ENCODE results near the gene CLOCK. TPM values are rescaled to one million over a fixed set of nuclear protein-coding genes. Genes with fewer than 3 reads are reported as not detected.

The CLOCK gene
- total RNA-seq, 1 experiment from 2014 or later: 9.5 TPM

DNA sequence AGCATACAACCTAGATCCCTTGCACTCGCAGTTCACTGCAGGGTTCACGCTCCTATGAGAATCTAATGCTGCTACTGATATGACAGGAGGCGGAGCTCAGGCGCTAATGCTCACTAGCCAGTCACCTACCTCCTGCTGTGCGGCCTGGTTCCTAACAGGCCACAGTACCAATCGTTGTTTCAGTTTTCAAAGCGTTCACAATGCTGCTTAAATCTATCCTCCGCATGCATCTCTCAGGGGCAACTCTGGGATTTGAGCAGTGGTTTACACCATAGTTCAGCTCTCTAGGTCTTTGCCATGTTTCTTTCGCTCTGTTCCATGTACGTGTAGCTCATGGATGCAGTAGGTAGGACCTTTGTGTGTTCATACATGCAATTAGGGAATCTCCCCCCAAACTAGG is 47.2 kb downstream of the CLOCK start:
- BruUV-seq (replicated peaks): no TSS peak

DNA sequence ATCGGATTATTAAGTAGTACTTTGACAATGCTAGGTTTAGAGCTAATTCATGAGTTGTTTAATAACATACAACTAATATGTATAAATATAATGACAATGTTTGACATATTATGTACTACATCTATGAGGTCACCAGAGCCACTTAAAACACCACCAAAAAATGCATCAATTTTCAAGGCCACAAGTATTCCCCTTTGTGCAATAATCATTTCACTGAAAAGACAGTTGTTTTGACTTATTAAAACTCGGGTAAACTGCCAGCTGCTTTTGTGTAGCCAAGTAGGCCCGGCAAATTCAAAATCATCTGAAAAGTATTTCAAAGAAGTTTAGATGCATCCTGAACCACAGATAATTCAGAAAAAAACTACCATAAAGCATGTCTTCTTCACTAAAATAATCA is 48.7 kb downstream of the CLOCK start:
- H3K4me3 Mint-ChIP-seq (ENCODE audit: unreplicated experiment): no peak overlapping the region
- H3K36me3 ChIP-seq (ENCODE audit: control insufficient read depth, insufficient read depth, low read length): no peaks in the 10 kb centered on the region
- no peaks in the 10 kb centered on the region for H3K36me3 Mint-ChIP-seq (ENCODE audit: insufficient read depth, unreplicated experiment)
- ChIA-PET CTCF (no interaction called here), POLR2A (no interaction called here)
- H3K27ac Mint-ChIP-seq (ENCODE audit: unreplicated experiment): no peak overlapping the region
- no peaks in the 10 kb centered on the region for H3K9me3 ChIP-seq
- DNase-seq: no peak
- no peaks in the 10 kb centered on the region for H3K27me3 ChIP-seq (replicated peaks; ENCODE audit: control insufficient read depth, insufficient read depth, low read length)
- no peak overlapping the region for H3K4me3 ChIP-seq (ENCODE audit: low read depth, low read length)
- no peak for TF ChIP-seq CTCF (IDR thresholded peaks at IDR 0.05; ENCODE audit: insufficient read depth in 1 of 2, low read depth in 1 of 2, low read length in 1 of 2, severe bottlenecking in 1 of 2, unreplicated experiment in 1 of 2)
- BruUV-seq (replicated peaks): no TSS peak
- no peaks in the 10 kb centered on the region; the same call in 1 of the 2 replicates for H3K4me1 ChIP-seq
- no peaks in the 10 kb centered on the region for H3K4me1 Mint-ChIP-seq (ENCODE audit: low read depth, unreplicated experiment)
- H3K9me3 Mint-ChIP-seq (ENCODE audit: unreplicated experiment): no peaks in the 10 kb centered on the region
- intact Hi-C loops (cut with micrococcal nuclease; ENCODE audit: unreplicated experiment): no loop called here
- H3K27me3 Mint-ChIP-seq (ENCODE audit: insufficient read depth, unreplicated experiment): no peaks in the 10 kb centered on the region

More for the DNA sequence above, 47.2 kb downstream of the CLOCK start:
- no peak for DNase-seq
- no peaks in the 10 kb centered on the region for H3K9me3 ChIP-seq
- POLR2A ChIA-PET: no interaction called here
- TF ChIP-seq CTCF (IDR thresholded peaks at IDR 0.05; ENCODE audit: insufficient read depth in 1 of 2, low read depth in 1 of 2, low read length in 1 of 2, severe bottlenecking in 1 of 2, unreplicated experiment in 1 of 2): no peak
- intact Hi-C loops (cut with micrococcal nuclease; ENCODE audit: unreplicated experiment): no loop called here
- H3K36me3 ChIP-seq (ENCODE audit: control insufficient read depth, insufficient read depth, low read length): no peaks in the 10 kb centered on the region
- Mint-ChIP-seq H3K4me1 (ENCODE audit: low read depth, unreplicated experiment) (no peaks in the 10 kb centered on the region), H3K27ac (ENCODE audit: unreplicated experiment) (no peak overlapping the region), H3K4me3 (ENCODE audit: unreplicated experiment) (no peak overlapping the region), H3K9me3 (ENCODE audit: unreplicated experiment) (no peaks in the 10 kb centered on the region), H3K27me3 (ENCODE audit: insufficient read depth, unreplicated experiment) (no peaks in the 10 kb centered on the region), H3K36me3 (ENCODE audit: insufficient read depth, unreplicated experiment) (no peaks in the 10 kb centered on the region)
- H3K4me3 ChIP-seq (ENCODE audit: low read depth, low read length): no peak overlapping the region
- CTCF ChIA-PET: no interaction called here
- no peaks in the 10 kb centered on the region; the same call in 1 of the 2 replicates for H3K4me1 ChIP-seq
- H3K27me3 ChIP-seq (replicated peaks; ENCODE audit: control insufficient read depth, insufficient read depth, low read length): no peaks in the 10 kb centered on the region

GRCh38 chr4:55491486-55491885 is 55.2 kb downstream of the CLOCK start:
- no peaks in the 10 kb centered on the region for H3K27me3 ChIP-seq (replicated peaks; ENCODE audit: control insufficient read depth, insufficient read depth, low read length)
- POLR2A ChIA-PET: no interaction called here
- H3K36me3 Mint-ChIP-seq (ENCODE audit: insufficient read depth, unreplicated experiment): no peaks in the 10 kb centered on the region
- BruUV-seq (replicated peaks): no TSS peak
- H3K4me3 ChIP-seq (ENCODE audit: low read depth, low read length): no peak overlapping the region
- no peaks in the 10 kb centered on the region for H3K4me1 Mint-ChIP-seq (ENCODE audit: low read depth, unreplicated experiment)
- no peak overlapping the region for H3K4me3 Mint-ChIP-seq (ENCODE audit: unreplicated experiment)
- intact Hi-C loops (cut with micrococcal nuclease; ENCODE audit: unreplicated experiment): no loop called here
- no peaks in the 10 kb centered on the region for H3K36me3 ChIP-seq (ENCODE audit: control insufficient read depth, insufficient read depth, low read length)
- TF ChIP-seq CTCF (IDR thresholded peaks at IDR 0.05; ENCODE audit: insufficient read depth in 1 of 2, low read depth in 1 of 2, low read length in 1 of 2, severe bottlenecking in 1 of 2, unreplicated experiment in 1 of 2): no peak
- no peaks in the 10 kb centered on the region for H3K9me3 Mint-ChIP-seq (ENCODE audit: unreplicated experiment)
- no peak overlapping the region for H3K27ac Mint-ChIP-seq (ENCODE audit: unreplicated experiment)
- no peaks in the 10 kb centered on the region for H3K9me3 ChIP-seq
- no peaks in the 10 kb centered on the region for H3K4me1 ChIP-seq
- no peak for DNase-seq
- no peaks in the 10 kb centered on the region for H3K27me3 Mint-ChIP-seq (ENCODE audit: insufficient read depth, unreplicated experiment)
- CTCF ChIA-PET: no interaction called here
